CD4-positive, alpha-beta memory T cell (primary cell): ENCODE measurements around the gene SLC9A9. TPM values are rescaled to one million over a fixed set of nuclear protein-coding genes. Genes with fewer than 3 reads are reported as not detected.

Experiments
- CTCF ChIA-PET: fragments of 350-600 bp; sonication (Branson Sonifier 250); formaldehyde crosslinking; loops from one replicate; lab custom pipeline; 2021; ENCODE audit warnings: inconsistent platforms; ENCODE audit not compliant: partially characterized antibody; lab: Charles Lee
- POLR2A ChIA-PET: fragments of 350-600 bp; sonication (Branson Sonifier 250); formaldehyde crosslinking; loops from one replicate; lab custom pipeline; 2021; ENCODE audit not compliant: partially characterized antibody; lab: Charles Lee
- DNase-seq, 5 donors: peaks; one replicate each; pipeline versions ENCODE4 v3.0.0 to v3.0.0-alpha.2; 2020 to 2022; ENCODE audit warnings: mixed read lengths in 1 of 5
- H3K27ac ChIP-seq: one replicate; pipeline ENCODE4 v1.7.0; 2013; ENCODE audit warnings: low read depth, low read length
- H3K27me3 ChIP-seq: 2 replicates; pipeline ENCODE4 v1.7.0; 2013; ENCODE audit warnings: mild to moderate bottlenecking, low read length, moderate library complexity; ENCODE audit not compliant: insufficient read depth
- H3K36me3 ChIP-seq: 2 replicates; pipeline ENCODE4 v1.7.0; 2013; ENCODE audit warnings: mild to moderate bottlenecking, low read length, moderate library complexity; ENCODE audit not compliant: insufficient read depth
- H3K4me1 ChIP-seq: 2 replicates; pipeline ENCODE4 v1.7.0; 2013; ENCODE audit warnings: mild to moderate bottlenecking, low read length, moderate library complexity; ENCODE audit not compliant: insufficient read depth
- H3K4me3 ChIP-seq, 2 donors: one replicate each; pipeline ENCODE4 v1.7.0; 2013; ENCODE audit warnings: low read length in 2 of 2, mild to moderate bottlenecking in 1 of 2
- H3K9me3 ChIP-seq, 2 donors: one replicate each; pipeline ENCODE4 v1.7.0; 2013; ENCODE audit warnings: low read length in 2 of 2, control low read depth in 1 of 2; ENCODE audit not compliant: control insufficient read depth in 1 of 2
- H3K27ac Mint-ChIP-seq, 7 donors: one replicate each; pipeline ENCODE4 v1.8.0; 2020 to 2021; ENCODE audit warnings: mixed read lengths in 7 of 7, mild to moderate bottlenecking in 6 of 7, inconsistent platforms in 3 of 7, moderate library complexity in 3 of 7
- H3K27me3 Mint-ChIP-seq, 2 donors: one replicate each; pipeline ENCODE4 v1.8.0; 2020 to 2021; ENCODE audit warnings: mixed read lengths in 2 of 2
- H3K36me3 Mint-ChIP-seq, 2 donors: one replicate each; pipeline ENCODE4 v1.8.0; 2020 to 2021; ENCODE audit warnings: mixed read lengths in 2 of 2, inconsistent platforms in 1 of 2, mild to moderate bottlenecking in 1 of 2
- H3K4me1 Mint-ChIP-seq, 4 donors: one replicate each; pipeline ENCODE4 v1.8.0; 2020 to 2021; ENCODE audit warnings: mixed read lengths in 4 of 4, mild to moderate bottlenecking in 1 of 4
- H3K4me3 Mint-ChIP-seq, 8 donors: one replicate each; pipeline ENCODE4 v1.8.0; 2020 to 2021; ENCODE audit warnings: mixed read lengths in 8 of 8, mild to moderate bottlenecking in 7 of 8, moderate library complexity in 6 of 8, inconsistent platforms in 3 of 8
- H3K9me3 Mint-ChIP-seq, 8 donors: one replicate each; pipeline ENCODE4 v1.8.0; 2020 to 2021; ENCODE audit warnings: mixed read lengths in 8 of 8, mild to moderate bottlenecking in 5 of 8, inconsistent platforms in 3 of 8, moderate library complexity in 1 of 8
- intact Hi-C: fragments of 100-400 bp; cut with micrococcal nuclease; formaldehyde crosslinking; loops from one replicate; pipeline ENCODE4 v1.15.1; 2023
- polyA plus RNA-seq, 2 donors: library from polyadenylated mRNA; unstranded; fragments of 300-500 nt; fragmentation: Illumina TruSeq; gene quantifications; one replicate each; pipeline ENCODE4 v1.2.3, GENCODE V29; 2021
- total RNA-seq, 2 experiments: library from RNA; stranded (reverse); gene quantifications; one replicate each; pipeline ENCODE4 v1.2.3, GENCODE V29; 2021

Gene SLC9A9
- total and polyA plus RNA-seq, 4 experiments from 2014 or later = 30.8 to 35.5 (median 34.4) TPM

DNA sequence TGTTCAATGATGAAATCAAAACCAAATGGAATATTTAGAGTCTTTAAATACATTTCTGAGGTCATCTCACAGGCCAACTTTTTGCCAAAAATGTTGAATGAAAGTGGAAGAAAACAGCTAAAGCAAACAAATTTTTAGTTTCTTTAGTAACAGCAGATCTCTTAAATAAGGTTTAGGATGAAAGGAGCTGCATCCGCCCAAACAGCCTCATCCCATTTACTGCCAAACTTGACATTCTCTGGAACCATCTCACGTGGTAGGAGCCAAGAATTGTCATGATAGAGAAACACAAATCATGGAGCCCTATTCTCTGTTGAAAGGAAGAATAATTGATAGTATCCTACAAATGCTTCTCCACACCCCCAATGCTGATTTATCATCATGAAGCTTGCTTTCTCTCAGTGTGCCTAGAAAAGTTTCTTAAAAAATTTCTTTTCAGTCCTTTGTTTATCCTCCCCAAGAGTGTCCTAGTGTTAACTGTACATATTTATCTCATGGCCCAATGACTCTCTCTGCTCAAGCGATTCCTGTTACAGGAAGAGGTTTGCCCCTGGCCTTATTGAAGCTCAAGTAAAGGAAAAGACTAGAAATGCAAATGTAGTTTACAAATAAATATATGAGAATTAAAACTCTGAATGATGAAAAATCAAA is 23.4 kb downstream of the SLC9A9 start:
- POLR2A ChIA-PET = interaction anchor here (0.8 to 4.2 kb wide), 5 partner anchors 10 to 147 kb away, joined by 3 to 25 read pairs (median 3); partner anchors contain the start of genes DIPK2A and SLC9A9
- H3K4me1 ChIP-seq = peaks cover 38% of the 10 kb centered on the region
- H3K27me3 ChIP-seq = no peaks in the 10 kb centered on the region
- Mint-ChIP-seq H3K4me3 (peak overlapping the region in 6 of 8 donors; percentile 5 to 49 (median 32)), H3K27me3 (no peaks in the 10 kb centered on the region), H3K27ac (peak overlapping the region in 3 of 7 donors; percentile 46 to 81 (median 62)), H3K36me3 (peaks cover 6 to 19% of the 10 kb centered on the region in 2 donors), H3K4me1 (peaks cover 39 to 54% (median 45%) of the 10 kb centered on the region in 4 donors), H3K9me3 (no peaks in the 10 kb centered on the region)
- intact Hi-C loops = loop anchor here (1.0 to 5.0 kb wide), 2 partner anchors 23 to 48 kb away; partner anchors contain the start of gene SLC9A9
- no peaks in the 10 kb centered on the region for H3K9me3 ChIP-seq
- CTCF ChIA-PET = interaction anchor here (0.8 to 2.0 kb wide), 6 partner anchors 45 to 147 kb away, joined by 3 to 7 read pairs (median 4); partner anchors contain the start of gene DIPK2A
- no peaks in the 10 kb centered on the region for H3K36me3 ChIP-seq
- H3K27ac ChIP-seq = no peak overlapping the region
- H3K4me3 ChIP-seq = no peak overlapping the region
- no peak for DNase-seq

- DNase-seq = no peak
- intact Hi-C loops = no loop called here
- ChIA-PET POLR2A (no interaction called here), CTCF (no interaction called here)
- no peak overlapping the region for H3K4me3 ChIP-seq
- H3K36me3 ChIP-seq = no peaks in the 10 kb centered on the region
- Mint-ChIP-seq H3K4me1 (peaks cover 35 to 51% (median 44%) of the 10 kb centered on the region in 4 donors), H3K36me3 (peaks cover 6 to 7% of the 10 kb centered on the region in 2 donors), H3K27me3 (no peaks in the 10 kb centered on the region), H3K27ac (peak overlapping the region in 1 of 7 donors; percentile 17), H3K4me3 (no peak overlapping the region), H3K9me3 (no peaks in the 10 kb centered on the region)
- no peak overlapping the region for H3K27ac ChIP-seq
- no peaks in the 10 kb centered on the region for H3K27me3 ChIP-seq
- H3K4me1 ChIP-seq = peaks cover 38% of the 10 kb centered on the region
- no peaks in the 10 kb centered on the region for H3K9me3 ChIP-seq
Observed at GRCh38 chr3:143822798-143823197, 25.5 kb downstream of the SLC9A9 start.

DNA sequence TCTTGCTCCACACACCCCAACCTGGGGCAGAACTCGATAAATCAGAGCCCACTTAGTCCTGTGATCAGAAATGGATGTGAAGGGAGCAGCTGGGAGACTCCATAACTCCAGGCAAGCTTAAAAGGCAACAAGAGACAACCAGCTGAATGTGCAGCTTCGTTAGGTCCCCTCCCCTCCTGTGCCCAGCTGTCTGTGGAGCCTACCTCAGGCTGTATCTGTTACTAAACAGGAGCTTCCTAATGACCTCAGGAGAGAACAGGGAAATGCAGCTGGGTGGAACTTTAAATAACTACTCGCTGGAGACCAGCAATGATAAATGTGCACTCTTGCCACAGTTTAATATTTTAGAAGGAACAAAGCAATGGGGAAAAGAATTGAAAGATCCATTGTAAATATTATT is 25.9 kb downstream of the SLC9A9 start:
- Histone ChIP-seq H3K27me3 (no peaks in the 10 kb centered on the region), H3K9me3 (no peaks in the 10 kb centered on the region), H3K4me1 (peaks cover 38% of the 10 kb centered on the region), H3K4me3 (no peak overlapping the region), H3K27ac (no peak overlapping the region), H3K36me3 (no peaks in the 10 kb centered on the region)
- peaks cover 34 to 51% (median 44%) of the 10 kb centered on the region in 4 donors for H3K4me1 Mint-ChIP-seq
- H3K9me3 Mint-ChIP-seq = no peaks in the 10 kb centered on the region
- peaks cover 7 to 9% of the 10 kb centered on the region in 2 donors for H3K36me3 Mint-ChIP-seq
- DNase-seq = no peak
- H3K27ac Mint-ChIP-seq = peak overlapping the region in 2 of 7 donors; percentile 0 to 22
- ChIA-PET CTCF (no interaction called here), POLR2A (no interaction called here)
- H3K27me3 Mint-ChIP-seq = no peaks in the 10 kb centered on the region
- H3K4me3 Mint-ChIP-seq = no peak overlapping the region
- intact Hi-C loops = no loop called here

- Mint-ChIP-seq H3K27me3 (no peaks in the 10 kb centered on the region), H3K27ac (peak overlapping the region in 4 of 7 donors; percentile 0 to 72 (median 36)), H3K36me3 (peaks cover 7 to 10% of the 10 kb centered on the region in 2 donors), H3K4me3 (no peak overlapping the region), H3K9me3 (no peaks in the 10 kb centered on the region), H3K4me1 (peaks cover 33 to 49% (median 44%) of the 10 kb centered on the region in 4 donors)
- no peak for DNase-seq
- Histone ChIP-seq H3K9me3 (no peaks in the 10 kb centered on the region), H3K27me3 (no peaks in the 10 kb centered on the region), H3K4me3 (no peak overlapping the region), H3K4me1 (peaks cover 35% of the 10 kb centered on the region), H3K27ac (no peak overlapping the region), H3K36me3 (no peaks in the 10 kb centered on the region)
- ChIA-PET CTCF (no interaction called here), POLR2A (no interaction called here)
- intact Hi-C loops = no loop called here
Observed at GRCh38 chr3:143821862-143822261, 26.4 kb downstream of the SLC9A9 start.

- DNase-seq = no peak
- Histone ChIP-seq H3K4me3 (no peak overlapping the region), H3K27me3 (no peaks in the 10 kb centered on the region), H3K9me3 (no peaks in the 10 kb centered on the region), H3K27ac (no peak overlapping the region), H3K4me1 (peaks cover 23% of the 10 kb centered on the region), H3K36me3 (no peaks in the 10 kb centered on the region)
- POLR2A ChIA-PET = no interaction called here
- intact Hi-C loops = no loop called here
- peak overlapping the region in 1 of 7 donors; percentile 48 for H3K27ac Mint-ChIP-seq
- CTCF ChIA-PET = no interaction called here
- no peaks in the 10 kb centered on the region for H3K27me3 Mint-ChIP-seq
- H3K4me1 Mint-ChIP-seq = peaks cover 28 to 37% (median 33%) of the 10 kb centered on the region in 4 donors
- no peak overlapping the region for H3K4me3 Mint-ChIP-seq
- no peaks in the 10 kb centered on the region for H3K9me3 Mint-ChIP-seq
- peaks cover 10 to 15% of the 10 kb centered on the region in 2 donors for H3K36me3 Mint-ChIP-seq
Observed at GRCh38 chr3:143820466-143821221, 27.6 kb downstream of the SLC9A9 start.

DNA sequence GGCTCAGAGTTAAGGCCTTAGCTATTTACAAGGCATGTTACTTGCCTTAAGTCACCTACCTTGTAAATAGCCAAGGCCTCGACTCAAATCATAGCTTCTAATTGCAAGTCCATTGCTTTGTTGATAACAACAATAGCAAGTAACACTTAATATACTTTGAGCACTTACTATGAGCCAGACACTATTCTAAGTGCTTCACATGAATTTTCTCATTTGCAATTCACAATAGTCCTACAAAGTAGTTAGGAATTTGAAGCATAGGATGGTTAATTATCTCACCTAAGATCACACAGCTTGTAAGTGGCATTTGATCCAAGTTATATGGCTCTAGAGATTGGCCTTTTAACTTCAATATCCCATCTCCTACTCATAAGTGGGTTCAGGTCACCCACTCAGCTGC is 28.4 kb downstream of the SLC9A9 start:
- DNase-seq = no peak
- H3K4me3 ChIP-seq = no peak overlapping the region
- POLR2A ChIA-PET = no interaction called here
- Mint-ChIP-seq H3K27me3 (no peaks in the 10 kb centered on the region), H3K4me3 (no peak overlapping the region), H3K4me1 (peaks cover 25 to 33% (median 29%) of the 10 kb centered on the region in 4 donors), H3K36me3 (peaks cover 10 to 13% of the 10 kb centered on the region in 2 donors), H3K9me3 (no peaks in the 10 kb centered on the region), H3K27ac (no peak overlapping the region)
- H3K4me1 ChIP-seq = peaks cover 23% of the 10 kb centered on the region
- no peaks in the 10 kb centered on the region for H3K36me3 ChIP-seq
- no peak overlapping the region for H3K27ac ChIP-seq
- CTCF ChIA-PET = no interaction called here
- H3K27me3 ChIP-seq = no peaks in the 10 kb centered on the region
- H3K9me3 ChIP-seq = no peaks in the 10 kb centered on the region
- intact Hi-C loops = no loop called here

- Mint-ChIP-seq H3K27ac (peak overlapping the region in 5 of 7 donors; percentile 13 to 92 (median 38)), H3K27me3 (no peaks in the 10 kb centered on the region), H3K4me1 (peaks cover 16 to 30% (median 21%) of the 10 kb centered on the region in 4 donors), H3K36me3 (peaks cover 9 to 43% of the 10 kb centered on the region in 2 donors), H3K9me3 (no peaks in the 10 kb centered on the region), H3K4me3 (peak overlapping the region in 4 of 8 donors; percentile 6 to 55 (median 32))
- Histone ChIP-seq H3K9me3 (no peaks in the 10 kb centered on the region), H3K27me3 (no peaks in the 10 kb centered on the region), H3K4me1 (peaks cover 18% of the 10 kb centered on the region), H3K36me3 (no peaks in the 10 kb centered on the region), H3K4me3 (no peak overlapping the region), H3K27ac (no peak overlapping the region)
- no peak for DNase-seq
- intact Hi-C loops = no loop called here
- CTCF ChIA-PET = no interaction called here
- POLR2A ChIA-PET = no interaction called here
Observed at GRCh38 chr3:143814443-143814889, 33.8 kb downstream of the SLC9A9 start.
